VCaP (cell line): ENCODE data around the gene RPA1.

Experiments
- H3K27ac ChIP-seq: fragments of 450-650 bp; 2 replicates; pipeline ENCODE4 v1.5.1; 2017
- CTCF ChIP-seq: fragments of 450-650 bp; conservative IDR thresholded peaks from 2 replicates; pipeline ENCODE4 v1.5.1; 2017; ENCODE audit warnings: mild to moderate bottlenecking, moderate library complexity

Gene RPA1

DNA sequence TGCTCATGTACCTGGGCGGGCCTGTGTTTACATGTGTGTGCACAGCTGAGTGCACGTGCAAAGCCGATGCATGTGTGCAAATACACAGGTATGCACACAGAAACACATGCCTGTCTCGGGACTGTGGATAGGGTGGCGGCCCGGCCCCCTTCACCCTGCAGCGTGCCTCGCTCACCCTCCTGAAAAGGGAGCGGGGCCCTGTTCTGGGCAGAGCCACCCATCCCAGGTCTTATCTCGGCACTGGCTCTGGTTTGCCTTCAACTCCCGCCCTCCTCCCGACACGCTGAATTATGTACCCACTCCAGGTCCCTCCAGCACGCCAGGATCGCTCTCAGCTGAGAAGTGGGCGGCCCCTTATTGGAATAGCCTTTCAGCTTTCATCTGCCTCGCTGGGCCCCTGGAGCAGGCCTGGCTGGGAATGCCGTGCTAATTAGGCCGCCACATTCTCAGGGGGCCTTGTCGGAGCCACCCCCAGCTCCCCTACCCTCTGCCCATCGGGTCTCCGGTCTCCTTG, 117.5 kb downstream of the RPA1 start:
- H3K27ac ChIP-seq: no peak overlapping the region
- no peak for TF ChIP-seq CTCF

- H3K27ac ChIP-seq: no peak overlapping the region
- TF ChIP-seq CTCF: no peak
Measured at GRCh38 chr17:1947743-1948516, 118.1 kb downstream of the RPA1 start.

GRCh38 chr17:1948517-1948825, 118.7 kb downstream of the RPA1 start:
- TF ChIP-seq CTCF: no peak
- no peak overlapping the region for H3K27ac ChIP-seq
